NCI-H2029 treated with DMSO at 0.1 percent for 48 hours (cell line): Measurements from ENCODE around the gene CDK2AP2.
A peak's percentile ranks its signal among the peaks of the same experiment; 100 is the strongest.
"Not testable (repeated sequence)": the region's sequence is repeated elsewhere in the genome, so short reads cannot be mapped to it uniquely, and the experiment has no call there.

Experiments used
- DNase-seq: peaks from one replicate; lab custom pipeline; 2025; lab: John Stamatoyannopoulos, UW

The CDK2AP2 gene

GRCh38 chr11:67489885-67490726 is 17.9 kb downstream of the CDK2AP2 start:
- no peak for DNase-seq

- DNase-seq: no peak
These were observed 18.6 kb downstream of the CDK2AP2 start for GRCh38 chr11:67489203-67489884.

- DNase-seq: no peak
These were observed 21.3 kb downstream of the CDK2AP2 start for GRCh38 chr11:67486481-67487195.

GRCh38 chr11:67485873-67486361 is 22.0 kb downstream of the CDK2AP2 start:
- DNase-seq: not testable (repeated sequence)

- no peak for DNase-seq
These were observed 23.1 kb downstream of the CDK2AP2 start for GRCh38 chr11:67484847-67485311.

GRCh38 chr11:67483831-67484665 is 23.9 kb downstream of the CDK2AP2 start:
- DNase-seq: no peak

- peak; percentile 96 for DNase-seq
These were observed 24.8 kb downstream of the CDK2AP2 start, which contains the start of gene AIP for GRCh38 chr11:67482827-67483798. Gene AIP, plus strand, starts transcription at chr11:67483026. Its CDS starts 133 bp downstream, at chr11:67483159.

- no peak for DNase-seq
These were observed 25.6 kb downstream of the CDK2AP2 start for GRCh38 chr11:67482275-67482826.

- not testable (repeated sequence) for DNase-seq
These were observed 30.5 kb downstream of the CDK2AP2 start for GRCh38 chr11:67477344-67478050.

GRCh38 chr11:67476692-67477091 is 31.3 kb downstream of the CDK2AP2 start:
- DNase-seq: not testable (repeated sequence)

GRCh38 chr11:67472882-67473281 is 35.1 kb downstream of the CDK2AP2 start:
- no peak for DNase-seq

- no peak for DNase-seq
These were observed 37.5 kb downstream of the CDK2AP2 start for GRCh38 chr11:67470337-67471002.

GRCh38 chr11:67469508-67469811 is 38.5 kb downstream of the CDK2AP2 start:
- DNase-seq: no peak

- DNase-seq: peak; percentile 30
These were observed 39.0 kb downstream of the CDK2AP2 start, which contains the start of gene TMEM134 for GRCh38 chr11:67468759-67469507. Gene TMEM134, minus strand, starts transcription at chr11:67469251. Its CDS starts 59 bp downstream, at chr11:67469192.

- DNase-seq: no peak
These were observed 39.6 kb downstream of the CDK2AP2 start for GRCh38 chr11:67468456-67468758.

- no peak for DNase-seq
These were observed 39.9 kb downstream of the CDK2AP2 start for GRCh38 chr11:67468056-67468455.

- DNase-seq: no peak
These were observed 40.8 kb downstream of the CDK2AP2 start for GRCh38 chr11:67466962-67467771.
